GM06990 (cell line): Measurements from ENCODE around the gene NOL9.

Source experiments
- DNase-seq: peaks from one replicate; pipeline ENCODE4 v3.0.0-alpha.2; 2011; ENCODE audit not compliant: insufficient read length; ENCODE audit errors: extremely low read depth
- H3K27me3 ChIP-seq: replicated peaks from 2 replicates; pipeline ENCODE4 v1.6.0; 2011; ENCODE audit warnings: low read length; ENCODE audit not compliant: control insufficient read depth, insufficient read depth
- H3K36me3 ChIP-seq: 2 replicates; pipeline ENCODE4 v1.5.1; 2011; ENCODE audit warnings: low read length; ENCODE audit not compliant: control insufficient read depth, insufficient read depth
- H3K4me3 ChIP-seq: replicated peaks from 2 replicates; pipeline ENCODE4 v1.5.1; 2011; ENCODE audit warnings: low read depth, mild to moderate bottlenecking, control low read depth, low read length
- TF ChIP-seq, protein P1 (sequence below): IDR thresholded peaks from 2 replicates; pipeline ENCODE4 v1.5.1; 2011; ENCODE audit warnings: low read length, control low read depth, mild to moderate bottlenecking, inconsistent platforms; ENCODE audit not compliant: insufficient read depth, poor library complexity, severe bottlenecking

Gene NOL9

DNA sequence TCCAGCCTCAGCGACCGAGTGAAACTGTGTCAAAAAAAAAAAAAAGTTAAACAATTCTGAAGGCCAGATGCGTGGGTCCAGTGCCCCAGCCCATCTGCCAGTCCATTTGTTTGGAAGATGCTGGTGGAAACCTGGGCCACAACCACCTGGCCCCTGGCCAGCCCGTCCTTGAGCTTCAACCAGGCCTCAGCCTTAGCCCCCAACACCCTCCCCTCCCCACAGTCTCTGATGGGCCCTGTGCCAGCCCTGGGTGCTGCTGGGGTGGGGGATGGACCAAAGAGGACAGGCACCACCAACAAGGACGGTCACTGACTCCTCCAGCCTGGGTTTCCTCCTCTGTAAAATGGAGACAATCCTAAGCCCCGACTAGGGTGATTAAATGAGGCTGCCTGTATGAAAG lies 43.3 kb downstream of the NOL9 start:
- no peak for DNase-seq
- TF ChIP-seq, protein P1, sequence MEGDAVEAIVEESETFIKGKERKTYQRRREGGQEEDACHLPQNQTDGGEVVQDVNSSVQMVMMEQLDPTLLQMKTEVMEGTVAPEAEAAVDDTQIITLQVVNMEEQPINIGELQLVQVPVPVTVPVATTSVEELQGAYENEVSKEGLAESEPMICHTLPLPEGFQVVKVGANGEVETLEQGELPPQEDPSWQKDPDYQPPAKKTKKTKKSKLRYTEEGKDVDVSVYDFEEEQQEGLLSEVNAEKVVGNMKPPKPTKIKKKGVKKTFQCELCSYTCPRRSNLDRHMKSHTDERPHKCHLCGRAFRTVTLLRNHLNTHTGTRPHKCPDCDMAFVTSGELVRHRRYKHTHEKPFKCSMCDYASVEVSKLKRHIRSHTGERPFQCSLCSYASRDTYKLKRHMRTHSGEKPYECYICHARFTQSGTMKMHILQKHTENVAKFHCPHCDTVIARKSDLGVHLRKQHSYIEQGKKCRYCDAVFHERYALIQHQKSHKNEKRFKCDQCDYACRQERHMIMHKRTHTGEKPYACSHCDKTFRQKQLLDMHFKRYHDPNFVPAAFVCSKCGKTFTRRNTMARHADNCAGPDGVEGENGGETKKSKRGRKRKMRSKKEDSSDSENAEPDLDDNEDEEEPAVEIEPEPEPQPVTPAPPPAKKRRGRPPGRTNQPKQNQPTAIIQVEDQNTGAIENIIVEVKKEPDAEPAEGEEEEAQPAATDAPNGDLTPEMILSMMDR = no peak
- H3K27me3 ChIP-seq = no peaks in the 10 kb centered on the region; the same call in 1 of the 2 replicates
- H3K4me3 ChIP-seq = no peak overlapping the region
- H3K36me3 ChIP-seq = no peaks in the 10 kb centered on the region

DNA sequence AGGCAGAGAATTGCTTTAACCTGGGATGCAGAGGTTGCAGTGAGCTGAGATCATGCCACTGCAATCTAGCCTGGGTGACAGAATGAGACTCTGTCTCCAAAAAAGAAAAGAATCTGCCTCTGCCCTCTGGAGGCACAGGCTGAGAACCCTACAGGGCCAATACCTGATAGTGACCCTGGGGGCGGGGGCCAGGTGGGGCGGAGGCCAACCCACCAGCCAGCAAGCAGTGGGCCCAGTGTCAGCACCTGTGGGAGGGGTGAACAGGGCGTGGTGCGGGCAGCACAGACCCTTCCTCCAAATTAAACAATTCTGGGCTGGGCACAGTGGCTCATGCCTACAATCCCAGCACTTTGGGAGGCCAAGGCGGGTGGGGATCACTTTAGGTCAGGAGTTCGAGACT lies 43.8 kb downstream of the NOL9 start:
- no peak overlapping the region for H3K4me3 ChIP-seq
- DNase-seq = no peak
- H3K36me3 ChIP-seq = no peaks in the 10 kb centered on the region
- TF ChIP-seq, protein P1 = no peak
- H3K27me3 ChIP-seq = no peaks in the 10 kb centered on the region; the same call in 1 of the 2 replicates

DNA sequence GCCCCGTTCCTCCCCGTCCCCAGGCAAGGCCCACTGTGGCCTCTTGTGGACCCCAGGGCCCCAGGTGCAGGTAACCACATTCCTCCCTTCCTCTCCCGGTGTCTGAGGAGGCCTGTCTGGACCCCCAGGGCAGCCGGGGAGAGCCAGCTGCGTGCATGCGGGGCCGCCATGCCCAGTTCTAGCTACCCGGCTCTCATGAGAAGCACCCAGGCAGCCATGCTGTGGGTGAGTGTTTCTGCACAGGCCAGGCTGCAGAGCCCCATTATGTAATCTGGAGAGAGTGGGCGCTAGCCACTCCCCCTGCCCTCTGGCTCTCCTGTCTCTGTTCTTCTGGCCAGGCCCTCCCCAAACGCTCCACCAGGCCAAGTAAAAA lies 44.4 kb downstream of the NOL9 start:
- TF ChIP-seq, protein P1 = no peak
- Histone ChIP-seq H3K27me3 (no peaks in the 10 kb centered on the region; the same call in 1 of the 2 replicates), H3K4me3 (no peak overlapping the region), H3K36me3 (no peaks in the 10 kb centered on the region)
- no peak for DNase-seq

DNA sequence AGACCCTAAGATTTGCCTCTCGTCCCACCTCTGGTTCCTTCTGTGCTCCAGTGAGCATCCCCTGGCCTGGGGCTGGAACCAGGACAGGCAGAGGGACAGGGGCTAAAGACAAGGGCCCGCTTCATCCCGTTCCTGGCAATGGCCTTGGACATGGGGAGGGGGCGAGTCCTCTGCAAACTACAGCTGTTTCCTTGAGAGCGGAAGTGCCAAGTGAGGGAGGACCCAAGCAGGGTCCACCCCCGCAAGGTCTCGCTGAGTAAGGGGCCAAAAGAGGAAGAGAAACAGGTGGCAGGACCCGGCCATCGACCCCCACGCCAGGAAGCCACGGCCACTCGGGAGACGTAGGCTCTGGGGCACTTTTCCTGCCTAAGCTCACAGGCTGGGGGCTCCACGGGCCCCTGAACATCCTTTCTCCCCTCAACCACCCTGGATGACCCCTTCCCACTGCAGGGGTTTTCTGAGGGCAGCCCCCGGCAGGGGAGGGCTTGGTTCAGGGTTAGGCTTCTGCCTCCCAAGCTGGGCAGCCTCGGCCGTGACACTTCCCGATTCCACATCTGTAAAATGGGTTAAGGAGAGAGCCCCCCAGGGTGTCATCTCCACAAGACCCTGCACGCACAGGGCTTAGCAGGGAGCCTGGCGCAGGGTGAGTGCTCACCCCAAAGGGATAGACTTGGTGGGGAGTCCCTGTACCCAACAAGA lies 44.9 kb downstream of the NOL9 start:
- no peaks in the 10 kb centered on the region; the same call in 1 of the 2 replicates for H3K27me3 ChIP-seq
- H3K4me3 ChIP-seq = no peak overlapping the region
- TF ChIP-seq, protein P1 = no peak
- H3K36me3 ChIP-seq = no peaks in the 10 kb centered on the region
- DNase-seq = no peak

DNA sequence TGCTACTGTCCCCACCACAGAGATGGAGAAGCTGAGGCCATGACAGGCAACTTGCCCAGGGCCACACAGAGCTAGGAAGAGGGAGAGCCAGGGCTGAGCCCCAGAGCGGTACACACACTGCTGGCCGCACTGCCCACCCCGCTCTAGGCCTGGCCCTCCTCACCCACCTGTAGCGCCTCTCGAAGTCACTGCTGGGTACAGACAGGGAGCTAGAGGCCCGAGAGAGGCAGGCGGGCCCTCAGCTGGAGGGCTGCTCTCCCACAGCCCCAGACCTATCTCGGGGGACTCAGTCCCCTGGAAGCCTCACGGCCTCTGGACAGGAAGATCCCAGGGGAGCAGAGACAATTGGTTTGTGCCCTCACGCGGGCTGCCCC lies 45.5 kb downstream of the NOL9 start:
- Histone ChIP-seq H3K36me3 (no peaks in the 10 kb centered on the region), H3K4me3 (no peak overlapping the region), H3K27me3 (no peaks in the 10 kb centered on the region; the same call in 1 of the 2 replicates)
- DNase-seq = no peak
- TF ChIP-seq, protein P1 = no peak
